Cardiac septum (tissue), 1 donor: ENCODE data around the gene ARSD. TPM values are rescaled to one million over a fixed set of nuclear protein-coding genes. Genes with fewer than 3 reads are reported as not detected.
A peak's percentile ranks its signal among the peaks of the same experiment; 100 is the strongest.
"Not testable (repeated sequence)": the region's sequence is repeated elsewhere in the genome, so short reads cannot be mapped to it uniquely, and the experiment has no call there.

Source experiments
- DNase-seq: peaks from one replicate; pipeline ENCODE4 v3.0.0-alpha.2; 2020; ENCODE audit warnings: low spot score
- intact Hi-C: fragments of 100-400 bp; cut with DNase I; formaldehyde crosslinking; loops from one replicate; pipeline ENCODE4 v1.14.0; 2022
- long read RNA-seq: library from polyadenylated mRNA; unstranded; transcript quantifications from one replicate; pipeline ENCODE4 v2.0.0, GENCODE V29; 2021
- total RNA-seq: library from RNA; stranded (reverse); fragmentation: NEBNext Ultra II Directional; extraction: Animal tissue kit (Norgen Biotek cat#: 25700); gene quantifications from one replicate; pipeline ENCODE4 v1.2.1, GENCODE V29; 2021
- donor health status: DM: no; HTN: no; CAD: no.

Gene ARSD, protein sequence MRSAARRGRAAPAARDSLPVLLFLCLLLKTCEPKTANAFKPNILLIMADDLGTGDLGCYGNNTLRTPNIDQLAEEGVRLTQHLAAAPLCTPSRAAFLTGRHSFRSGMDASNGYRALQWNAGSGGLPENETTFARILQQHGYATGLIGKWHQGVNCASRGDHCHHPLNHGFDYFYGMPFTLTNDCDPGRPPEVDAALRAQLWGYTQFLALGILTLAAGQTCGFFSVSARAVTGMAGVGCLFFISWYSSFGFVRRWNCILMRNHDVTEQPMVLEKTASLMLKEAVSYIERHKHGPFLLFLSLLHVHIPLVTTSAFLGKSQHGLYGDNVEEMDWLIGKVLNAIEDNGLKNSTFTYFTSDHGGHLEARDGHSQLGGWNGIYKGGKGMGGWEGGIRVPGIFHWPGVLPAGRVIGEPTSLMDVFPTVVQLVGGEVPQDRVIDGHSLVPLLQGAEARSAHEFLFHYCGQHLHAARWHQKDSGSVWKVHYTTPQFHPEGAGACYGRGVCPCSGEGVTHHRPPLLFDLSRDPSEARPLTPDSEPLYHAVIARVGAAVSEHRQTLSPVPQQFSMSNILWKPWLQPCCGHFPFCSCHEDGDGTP
- total RNA-seq = 15.7 TPM
- long read RNA-seq, full-length matches to known transcripts = 16 of 35 reads
- long read RNA-seq, partial matches to known transcripts = 5 of 35 reads
- long read RNA-seq, other reads (novel, unspliced or antisense) = 14 of 35 reads

DNA sequence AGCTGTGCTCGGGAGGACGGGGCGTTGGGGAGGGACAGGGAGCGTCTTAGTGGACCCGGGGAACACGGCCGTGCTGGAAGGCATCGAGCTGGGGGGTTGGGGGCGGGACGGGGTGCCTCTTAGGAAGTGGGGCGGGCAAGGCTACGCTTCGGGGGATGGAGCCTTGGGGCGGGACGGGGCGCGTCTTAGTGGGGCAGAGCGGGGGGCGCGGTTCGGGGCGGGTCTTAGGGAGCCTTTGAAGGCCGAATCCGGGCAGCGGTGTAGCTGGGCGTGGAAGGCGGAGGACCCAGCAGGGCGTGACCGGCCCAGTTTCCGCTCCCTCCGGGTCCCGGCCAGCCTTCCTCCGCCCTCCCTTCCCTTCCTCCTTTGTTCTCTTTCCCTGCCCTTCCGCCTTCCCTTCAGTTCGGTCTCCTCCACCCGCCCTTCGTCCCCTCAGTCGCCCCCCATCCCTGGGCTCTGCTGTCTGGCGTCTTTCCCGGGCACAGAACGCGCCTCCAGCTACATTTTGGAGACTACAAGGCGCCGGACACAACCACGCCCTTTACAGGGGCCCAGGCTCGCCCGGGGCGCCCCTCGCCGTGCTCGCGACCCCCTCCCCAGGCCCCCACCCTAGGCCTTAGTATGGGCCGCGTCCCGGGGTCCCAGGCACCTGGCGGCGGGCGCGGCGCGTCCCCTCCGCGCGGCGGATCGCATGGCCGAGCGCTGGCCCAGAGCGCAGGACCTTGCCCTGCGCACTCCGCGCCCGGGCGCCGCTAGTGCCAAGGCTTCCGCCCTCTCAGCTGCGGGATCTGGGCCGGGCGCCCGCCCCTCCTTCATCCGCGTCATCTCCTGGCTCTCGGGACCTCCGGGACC is at the start of gene ARSD:
Gene ARSD, minus strand, starts transcription at position 757 of the 852 bp plus-strand sequence. Its CDS starts 64 bp downstream, at position 693.
- intact Hi-C loops = no loop called here
- DNase-seq = peak; percentile 95

DNA sequence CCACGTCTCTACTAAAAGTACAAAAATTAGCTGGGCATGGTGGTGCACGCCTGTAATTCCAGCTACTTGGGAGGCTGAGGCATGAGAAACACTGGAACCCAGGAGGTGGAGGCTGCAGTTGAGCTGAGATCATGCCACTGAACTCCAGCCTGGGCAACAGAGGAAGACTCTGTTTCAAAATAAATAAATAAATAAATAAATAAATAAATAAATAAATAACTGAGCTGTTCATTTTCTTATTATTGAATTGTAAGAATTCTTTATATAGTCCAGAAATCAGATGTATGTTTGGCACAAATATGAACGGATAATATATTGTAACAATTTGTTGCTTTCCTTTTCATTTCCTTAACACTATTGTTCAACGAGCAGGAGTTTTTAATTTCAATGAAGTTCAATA is 49.5 kb upstream of the ARSD start:
- intact Hi-C loops, DNase-seq: not testable (repeated sequence)

DNA sequence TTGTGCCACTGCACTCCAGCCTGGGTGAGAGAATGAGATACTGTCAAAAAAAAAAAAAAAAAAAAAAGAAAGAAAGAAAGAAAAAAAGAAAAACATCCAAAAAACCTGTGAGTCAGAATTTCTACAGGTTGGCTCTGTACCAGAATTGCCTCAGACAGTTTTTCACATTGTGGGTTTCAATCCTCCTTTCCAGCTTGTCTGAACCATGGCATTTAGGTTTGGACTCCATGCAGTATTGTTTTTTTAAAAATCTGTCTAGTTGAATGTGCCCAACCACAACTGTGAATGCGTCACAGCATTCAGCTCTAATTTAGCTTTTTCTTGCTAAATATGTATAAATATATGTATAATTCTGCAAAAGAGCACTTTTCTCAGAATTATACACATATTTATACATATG is 45.8 kb upstream of the ARSD start:
- no peak for DNase-seq
- intact Hi-C loops = no loop called here

DNA sequence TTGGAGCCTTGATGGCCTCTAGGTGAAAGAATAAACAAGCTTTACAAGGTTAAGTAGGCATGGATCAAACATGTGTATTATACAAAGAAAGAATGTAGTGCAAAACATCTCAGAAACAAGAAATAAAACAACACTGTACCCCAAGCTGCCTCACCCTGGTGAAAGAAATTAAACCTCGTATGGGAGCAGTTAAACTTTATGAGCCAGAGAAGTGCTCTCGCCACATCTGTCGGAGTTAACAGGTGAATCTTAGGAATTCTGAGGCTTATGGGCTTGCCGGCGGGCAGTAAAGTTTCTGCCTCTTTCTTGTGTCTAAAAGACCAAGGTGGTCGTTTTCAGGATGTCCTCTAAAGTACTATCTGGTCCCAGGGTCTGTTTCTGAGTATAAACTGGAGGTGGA is 43.3 kb upstream of the ARSD start:
- no peak for DNase-seq
- intact Hi-C loops = no loop called here

DNA sequence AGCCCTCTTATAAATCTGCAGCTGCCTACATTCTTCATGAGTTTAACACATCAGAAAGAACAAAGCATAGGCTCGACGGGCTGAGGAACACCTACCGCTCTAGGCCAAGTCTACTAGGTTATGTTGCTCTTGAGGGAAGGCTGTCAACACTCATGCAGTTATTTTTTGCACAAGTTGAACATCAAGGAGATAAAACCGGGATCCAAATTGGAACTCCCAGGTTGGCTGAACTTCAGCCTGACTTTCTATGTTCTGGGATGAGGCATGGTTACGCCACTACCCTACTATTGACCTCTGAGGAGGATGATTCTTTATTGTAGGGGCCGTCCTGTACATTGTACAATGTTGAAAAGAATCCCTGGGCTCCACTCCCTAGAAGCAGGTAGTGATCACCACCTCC is 39.9 kb upstream of the ARSD start:
- intact Hi-C loops = no loop called here
- no peak for DNase-seq

DNA sequence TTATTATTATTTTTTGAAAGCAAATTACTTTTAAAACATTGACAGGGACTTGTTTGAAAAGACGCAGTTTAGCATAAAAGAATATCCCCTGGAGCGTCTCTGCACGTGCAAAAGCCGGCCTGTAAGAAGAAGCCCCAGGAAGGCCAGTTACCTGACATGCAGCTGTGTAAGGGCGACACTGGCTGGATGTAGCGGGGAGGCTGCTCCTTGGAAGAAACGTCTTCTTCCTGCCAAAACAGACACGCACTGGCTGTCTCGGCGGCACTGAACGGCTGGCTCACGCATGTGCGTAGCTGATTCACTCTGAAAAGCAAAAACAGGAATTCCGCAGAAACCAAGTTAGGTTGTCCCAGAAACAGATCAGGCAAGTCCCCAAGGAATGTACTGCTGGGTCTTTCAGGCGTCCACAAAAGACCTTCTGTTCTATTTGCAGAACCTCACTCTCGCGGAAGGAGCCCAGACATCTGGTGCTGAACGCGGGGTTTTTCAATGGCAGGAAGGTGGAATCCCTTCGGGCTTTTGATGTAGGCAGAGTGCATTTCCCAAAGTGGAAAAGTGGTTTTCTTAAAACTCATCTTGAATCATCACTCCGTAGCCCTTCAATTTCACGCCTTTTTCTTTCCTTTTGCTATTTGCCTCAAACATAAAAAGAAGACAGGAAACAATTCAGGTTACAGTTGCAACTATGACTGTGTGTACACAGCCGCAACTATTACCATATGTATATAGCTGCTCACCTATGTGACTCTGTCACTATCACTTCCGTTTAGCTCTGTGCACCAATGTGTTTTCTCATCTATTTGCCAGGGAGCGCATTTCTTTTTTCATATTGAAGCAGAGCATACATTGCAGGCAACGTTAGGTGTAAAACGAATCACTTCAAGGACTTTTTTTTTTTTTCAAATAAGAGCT is 39.1 kb upstream of the ARSD start:
- DNase-seq = no peak
- intact Hi-C loops = no loop called here

DNA sequence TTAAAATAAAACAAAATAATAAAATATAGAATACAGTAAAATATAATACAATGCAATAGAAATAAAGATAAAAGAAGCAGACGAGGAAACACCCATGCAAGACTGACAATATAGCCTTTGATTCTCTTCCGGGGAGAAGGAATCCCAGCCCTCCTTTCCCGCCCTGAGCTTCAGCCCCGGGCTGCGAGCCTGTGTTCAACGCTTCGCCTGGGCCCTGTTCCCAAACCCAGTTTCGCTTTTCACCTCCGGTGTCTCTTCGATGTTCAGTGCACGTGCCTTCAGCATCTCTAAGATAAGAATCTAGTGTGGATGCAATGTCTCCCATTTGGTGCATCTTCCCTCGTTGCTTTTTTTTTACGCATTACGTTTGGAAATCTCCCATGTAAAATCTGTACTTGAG is 38.4 kb upstream of the ARSD start:
- intact Hi-C loops = no loop called here
- DNase-seq = no peak

DNA sequence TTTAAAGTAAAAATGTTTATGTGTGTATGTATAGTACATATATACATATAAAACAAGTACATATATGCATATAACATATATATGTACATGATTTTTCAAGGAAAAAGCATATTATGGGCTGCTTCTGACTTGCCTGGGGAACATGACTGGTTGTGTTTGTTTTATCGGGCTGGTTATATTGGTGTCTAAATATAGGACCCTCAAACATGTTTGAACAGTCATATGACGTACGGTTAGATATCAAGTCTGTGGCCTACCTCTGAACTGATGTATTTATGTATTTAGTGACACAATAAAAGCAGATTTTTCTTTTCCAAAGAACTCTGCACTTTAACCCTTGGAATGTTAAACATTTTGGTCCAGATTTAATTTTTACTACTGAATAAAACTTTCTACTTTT is 37.9 kb upstream of the ARSD start:
- intact Hi-C loops = no loop called here
- no peak for DNase-seq

DNA sequence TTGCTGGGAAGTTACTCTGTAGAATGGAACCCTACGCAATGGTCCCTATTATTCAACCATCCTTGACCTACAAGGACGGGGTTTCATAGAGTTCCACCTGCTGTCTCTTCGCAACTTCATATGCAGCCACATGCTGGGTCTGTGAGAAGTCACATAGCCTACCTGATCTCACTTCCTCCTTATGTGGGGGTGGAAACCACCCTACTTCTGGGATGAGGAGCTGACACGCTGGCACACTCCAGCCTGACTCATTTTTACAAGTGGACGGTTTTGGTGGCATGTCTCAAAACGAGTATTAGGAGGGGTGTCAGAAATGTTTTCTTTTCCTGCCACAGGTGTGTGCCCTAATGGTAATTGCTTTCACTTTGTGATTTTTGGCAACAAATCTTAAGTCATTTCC is 36.8 kb upstream of the ARSD start:
- DNase-seq = no peak
- intact Hi-C loops = no loop called here

DNA sequence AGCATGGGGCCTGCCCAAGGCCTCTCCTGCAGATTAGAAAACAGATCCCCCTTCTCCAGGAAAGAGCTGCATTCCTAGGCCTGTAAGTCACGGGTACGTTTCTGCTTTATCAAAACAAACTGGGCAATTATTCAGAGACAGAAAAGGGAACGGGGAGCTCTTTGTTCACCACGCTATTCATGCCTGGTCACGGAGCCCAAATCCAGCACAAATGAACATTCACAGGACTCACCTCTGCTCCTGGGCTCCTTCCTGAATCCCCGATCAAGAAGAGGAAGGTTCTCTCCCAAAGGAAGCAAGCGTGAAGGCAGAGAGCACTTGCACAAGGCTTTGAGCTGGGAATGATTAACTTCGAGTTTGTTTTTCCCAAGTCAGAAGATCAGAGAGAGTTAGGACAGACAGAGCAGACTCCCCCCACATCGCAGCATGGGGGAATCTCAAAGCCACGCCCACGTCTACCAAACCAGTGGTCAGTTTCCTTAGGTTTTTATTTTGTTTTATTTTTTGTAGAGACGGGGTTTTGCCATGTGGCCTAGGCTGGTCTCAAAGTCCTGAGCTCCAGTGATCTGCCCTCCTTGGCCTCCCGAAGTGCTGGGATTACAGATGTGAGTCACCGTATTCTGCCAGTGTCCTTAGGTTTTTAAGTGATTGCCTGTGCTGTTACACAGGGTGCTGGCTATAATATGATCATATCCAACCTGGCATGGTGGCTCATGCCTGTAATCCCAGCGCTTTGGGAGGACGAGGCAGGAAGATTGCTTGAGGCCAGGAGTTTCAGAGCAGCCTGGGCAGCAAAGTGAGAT is 35.1 kb upstream of the ARSD start:
- DNase-seq, intact Hi-C loops: not testable (repeated sequence)

DNA sequence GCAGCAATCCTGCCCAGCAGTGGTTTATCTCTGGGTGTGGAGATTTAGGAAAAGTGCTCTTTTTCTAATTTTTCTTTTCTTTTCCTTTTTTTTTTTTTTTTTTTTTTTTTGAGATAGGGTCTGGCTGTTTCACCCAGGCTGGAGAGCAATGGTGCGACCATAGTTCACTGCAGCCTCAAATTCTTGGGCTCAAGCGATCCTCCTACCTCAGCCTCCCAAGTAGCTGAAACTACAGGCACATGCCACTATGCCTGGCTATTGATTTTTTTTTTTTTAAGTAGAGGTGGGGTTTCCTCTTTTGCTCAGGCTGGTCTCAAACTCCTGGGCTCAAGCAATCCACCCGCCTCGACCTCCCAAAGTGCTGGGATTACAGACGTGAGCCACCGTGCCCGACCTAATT is 34.3 kb upstream of the ARSD start:
- intact Hi-C loops, DNase-seq: not testable (repeated sequence)

DNA sequence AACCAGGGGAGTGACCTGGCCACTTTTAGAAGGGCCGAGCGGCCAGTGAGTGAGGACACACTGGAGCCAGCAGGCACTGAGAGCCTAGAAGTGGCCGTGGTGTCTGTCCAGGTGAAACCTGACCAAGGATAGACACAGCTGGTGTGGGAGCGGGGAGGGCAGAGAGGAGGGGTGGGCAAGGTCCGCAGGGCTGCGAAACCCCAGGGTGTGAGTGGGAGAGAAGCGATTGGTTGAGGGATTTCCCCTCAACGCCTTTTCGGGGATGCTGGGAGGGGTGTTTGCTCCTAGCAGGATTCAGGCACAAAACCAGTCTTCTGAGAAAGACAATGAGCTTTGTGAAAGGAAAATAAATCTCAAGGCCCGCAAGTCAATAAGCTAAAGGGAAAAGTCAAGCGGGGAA is 33.2 kb upstream of the ARSD start:
- no peak for DNase-seq
- intact Hi-C loops = no loop called here

DNA sequence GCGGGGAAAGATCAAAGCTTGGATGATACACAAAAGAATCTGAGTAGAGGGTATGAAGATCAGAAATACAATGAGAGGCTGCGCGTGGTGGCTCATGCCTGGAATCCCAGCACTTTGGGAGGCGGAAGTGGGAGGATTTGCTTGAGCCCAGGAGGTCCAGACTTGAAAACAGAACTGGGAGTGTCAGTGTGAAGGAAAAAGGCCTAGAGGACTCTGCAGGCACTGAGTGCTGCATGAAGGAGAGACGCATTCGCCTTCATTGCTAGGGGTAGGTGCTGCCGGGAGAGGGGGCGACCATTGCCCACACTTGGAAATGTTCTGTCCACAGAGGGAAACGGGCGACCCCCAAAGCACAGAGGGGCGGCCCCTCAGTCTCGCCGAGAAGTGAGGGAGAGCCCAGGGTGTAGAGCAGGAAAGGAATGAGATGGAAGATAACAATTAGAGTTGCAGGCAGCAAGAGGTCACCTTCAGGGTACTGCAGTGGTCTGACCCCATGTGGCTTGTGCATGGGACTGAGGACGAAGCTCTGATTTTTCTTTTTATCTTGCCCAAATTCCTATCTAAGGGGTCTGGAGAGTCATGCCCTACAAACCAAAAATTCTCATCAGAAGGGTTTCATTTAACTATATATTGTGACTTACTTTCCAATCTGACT is 31.8 kb upstream of the ARSD start:
- intact Hi-C loops = no loop called here

DNA sequence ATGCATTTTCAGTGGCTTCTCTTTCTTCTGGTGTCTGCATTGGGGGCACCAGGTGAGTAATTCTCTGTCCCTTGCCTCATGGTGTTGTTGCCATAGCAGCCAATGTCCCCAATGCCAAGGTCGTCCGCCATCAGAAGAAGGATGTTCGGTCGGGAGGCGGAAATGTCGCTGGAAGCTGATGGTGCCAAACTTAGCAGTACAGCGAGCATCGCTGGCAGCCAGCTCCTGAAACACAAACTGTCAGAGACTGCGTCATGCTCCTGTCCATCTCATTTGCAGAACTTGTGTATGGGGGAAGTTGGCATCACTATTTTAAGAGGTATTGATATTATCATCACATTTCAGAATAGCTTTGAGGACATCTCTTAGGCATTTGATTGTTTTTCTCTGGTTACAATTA is 29.1 kb upstream of the ARSD start:
- DNase-seq = no peak

More for the DNA sequence above, 31.8 kb upstream of the ARSD start:
- no peak for DNase-seq

DNA sequence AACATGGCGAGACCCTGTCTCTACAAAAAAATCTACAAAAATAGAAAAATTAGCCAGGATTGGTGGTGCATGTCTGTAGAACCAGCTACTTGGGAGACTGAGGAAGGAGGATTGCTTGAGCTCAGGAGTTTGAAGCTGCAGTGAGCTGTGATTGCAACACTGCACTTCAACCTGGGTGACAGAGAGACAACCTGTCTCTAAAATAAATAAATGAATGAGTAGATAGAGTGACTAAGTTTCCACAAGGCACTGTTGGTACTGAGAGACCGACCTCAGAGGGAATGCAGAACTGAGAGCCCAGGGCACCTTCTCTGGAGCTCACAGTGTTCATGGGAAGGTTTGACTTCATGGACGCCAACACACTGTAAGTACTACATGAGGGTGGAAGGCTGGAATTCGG is 26.7 kb upstream of the ARSD start:
- intact Hi-C loops = no loop called here
- peak; percentile 9 for DNase-seq

More for the DNA sequence above, 29.1 kb upstream of the ARSD start:
- intact Hi-C loops = no loop called here

DNA sequence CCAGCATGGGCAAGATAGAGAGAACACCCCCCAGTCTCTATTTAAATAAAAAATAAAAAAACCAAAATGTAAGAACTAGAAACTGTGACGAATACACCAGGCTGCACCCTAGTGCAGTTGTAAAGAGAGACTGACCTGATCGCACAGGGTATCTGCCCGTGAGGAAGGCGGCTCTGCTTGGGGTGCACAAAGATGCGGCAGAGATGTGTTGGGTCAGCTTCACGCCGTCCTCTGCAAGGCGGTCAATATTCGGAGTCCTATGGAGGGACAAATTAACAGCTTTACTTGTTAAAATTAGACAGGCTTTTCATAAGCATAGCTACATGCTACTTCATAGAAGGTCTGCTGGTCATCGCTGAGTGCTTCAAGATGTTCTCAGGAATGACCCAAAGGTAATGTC is 26.1 kb upstream of the ARSD start:
- DNase-seq = peak; percentile 56
- intact Hi-C loops = no loop called here

DNA sequence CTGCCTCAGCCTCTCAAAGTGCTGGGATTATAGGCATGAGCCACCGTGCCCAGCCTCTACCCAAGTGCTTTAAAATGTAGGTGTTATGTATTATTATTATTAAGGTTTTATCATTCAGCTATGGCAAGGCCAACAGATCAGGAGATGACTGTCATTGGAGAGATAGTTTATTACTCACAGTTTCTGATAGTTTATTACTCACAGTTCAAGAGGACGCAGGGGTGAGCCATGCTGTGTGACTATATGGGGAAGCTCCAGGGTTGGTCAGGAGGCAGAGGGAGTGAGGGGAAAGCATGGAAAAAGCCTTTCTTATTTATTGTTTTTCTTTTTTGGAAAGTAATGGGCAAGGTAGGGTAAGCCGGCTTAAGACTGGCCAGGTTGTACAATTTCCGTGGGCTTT is 25.4 kb upstream of the ARSD start:
- peak; percentile 5 for DNase-seq
- intact Hi-C loops = no loop called here

DNA sequence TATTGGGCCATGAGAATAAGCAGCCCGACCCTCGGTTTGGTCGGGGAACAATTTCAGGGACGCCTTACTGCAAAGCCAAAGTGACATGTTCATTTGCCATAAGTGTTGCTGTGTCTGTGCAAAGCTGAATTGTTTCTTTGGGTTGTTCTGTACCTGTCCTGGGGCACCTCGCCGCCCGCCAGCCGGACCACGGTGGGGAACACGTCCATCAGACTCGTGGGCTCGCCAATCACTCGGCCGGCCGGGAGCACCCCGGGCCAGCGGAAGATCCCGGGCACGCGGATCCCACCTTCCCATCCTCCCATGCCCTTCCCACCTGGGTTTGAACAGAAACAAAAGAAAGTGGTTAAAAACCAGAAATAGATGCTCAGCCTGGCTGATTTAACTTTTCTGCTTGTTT is 8.8 kb upstream of the ARSD start:
- DNase-seq, intact Hi-C loops: not testable (repeated sequence)
